Esophagus squamous epithelium (tissue), 4 donors: ENCODE data around the gene DHRS3.

Experiments
- POLR2A ChIP-seq, 4 donors: fragments of 450-650 bp; IDR thresholded peaks; one replicate each; pipeline ENCODE4 v1.6.1; 2017; ENCODE audit warnings: antibody characterized with exemption in 4 of 4, mild to moderate bottlenecking in 4 of 4, moderate library complexity in 3 of 4
- TF ChIP-seq, protein P1 (sequence below), 6 experiments: fragments of 450-650 bp in 4 of 6; fragments of 200-600 bp in 2 of 6; sonication (generic) in 2 of 6; IDR thresholded peaks; one replicate each; pipeline ENCODE4 v1.5.1; 2016 to 2019; ENCODE audit warnings: antibody characterized with exemption in 6 of 6, mild to moderate bottlenecking in 4 of 6, moderate library complexity in 4 of 6

DNA sequence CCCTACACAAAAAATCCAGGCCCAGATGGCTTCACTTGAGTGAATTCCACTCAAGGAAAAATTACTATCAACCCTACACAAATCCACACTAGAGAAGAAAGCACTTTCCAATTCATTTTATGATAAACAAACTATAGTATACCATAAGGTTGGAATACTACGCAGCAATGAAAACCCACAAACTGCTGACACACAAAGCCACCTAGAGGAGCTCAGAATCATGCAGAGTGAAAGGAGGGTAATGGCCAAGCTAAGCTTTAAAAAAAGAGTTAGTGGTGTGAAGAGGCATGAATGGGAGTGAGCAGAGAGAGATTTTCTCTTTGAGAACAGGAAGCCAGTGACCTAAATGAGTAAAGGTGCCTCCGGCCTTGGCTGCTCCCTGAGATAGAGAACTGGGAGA lies 93.7 kb downstream of the DHRS3 start:
- TF ChIP-seq, protein P1, sequence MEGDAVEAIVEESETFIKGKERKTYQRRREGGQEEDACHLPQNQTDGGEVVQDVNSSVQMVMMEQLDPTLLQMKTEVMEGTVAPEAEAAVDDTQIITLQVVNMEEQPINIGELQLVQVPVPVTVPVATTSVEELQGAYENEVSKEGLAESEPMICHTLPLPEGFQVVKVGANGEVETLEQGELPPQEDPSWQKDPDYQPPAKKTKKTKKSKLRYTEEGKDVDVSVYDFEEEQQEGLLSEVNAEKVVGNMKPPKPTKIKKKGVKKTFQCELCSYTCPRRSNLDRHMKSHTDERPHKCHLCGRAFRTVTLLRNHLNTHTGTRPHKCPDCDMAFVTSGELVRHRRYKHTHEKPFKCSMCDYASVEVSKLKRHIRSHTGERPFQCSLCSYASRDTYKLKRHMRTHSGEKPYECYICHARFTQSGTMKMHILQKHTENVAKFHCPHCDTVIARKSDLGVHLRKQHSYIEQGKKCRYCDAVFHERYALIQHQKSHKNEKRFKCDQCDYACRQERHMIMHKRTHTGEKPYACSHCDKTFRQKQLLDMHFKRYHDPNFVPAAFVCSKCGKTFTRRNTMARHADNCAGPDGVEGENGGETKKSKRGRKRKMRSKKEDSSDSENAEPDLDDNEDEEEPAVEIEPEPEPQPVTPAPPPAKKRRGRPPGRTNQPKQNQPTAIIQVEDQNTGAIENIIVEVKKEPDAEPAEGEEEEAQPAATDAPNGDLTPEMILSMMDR (IDR thresholded peaks at IDR 0.05) = no peak
- no peak for TF ChIP-seq POLR2A (IDR thresholded peaks at IDR 0.05)
